Measurements from ENCODE around the gene GLIS1.

The GLIS1 gene

DNA sequence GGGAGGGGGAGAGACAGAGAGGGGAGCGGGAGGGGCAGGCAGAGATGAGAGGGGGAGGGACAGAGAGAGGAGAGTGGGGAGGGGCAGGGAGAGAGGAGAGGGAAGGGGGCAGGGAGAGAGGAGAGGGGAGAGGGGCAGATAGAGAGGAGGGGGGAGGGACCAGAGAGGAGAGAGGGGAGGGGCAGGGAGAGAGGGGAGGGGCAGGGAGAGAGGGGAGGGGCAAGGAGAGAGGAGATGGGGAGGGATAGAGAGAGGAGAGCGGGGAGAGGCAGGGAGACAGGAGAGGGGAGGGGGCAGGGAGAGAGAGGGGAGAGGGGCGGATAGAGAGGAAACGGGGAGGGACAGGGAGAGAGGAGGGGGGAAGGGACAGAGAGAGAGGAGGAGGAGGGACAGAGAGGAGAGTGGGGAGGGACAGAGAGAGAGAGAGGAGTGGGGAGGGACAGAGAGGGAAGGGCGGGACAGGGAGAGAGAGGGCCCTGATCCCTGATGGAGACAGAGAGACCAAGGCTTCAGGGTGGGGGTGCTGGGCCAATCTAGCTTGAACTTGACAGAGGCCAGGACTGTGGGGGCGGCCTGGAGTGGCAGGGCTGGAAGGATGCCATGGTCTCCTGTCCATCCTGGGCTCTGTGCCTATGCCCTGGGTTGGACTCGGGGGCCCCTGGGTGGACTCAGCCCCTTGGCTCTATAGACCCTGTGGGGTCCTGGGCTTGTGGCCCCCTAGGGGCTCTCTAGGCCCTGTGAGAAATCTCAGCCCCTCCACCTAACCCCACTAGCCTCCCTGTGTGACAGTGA lies 236.1 kb downstream of the GLIS1 start:
- in situ Hi-C loops (cut with MboI; ENCODE audit: low sequenced_read_pairs), result no loop called here

DNA sequence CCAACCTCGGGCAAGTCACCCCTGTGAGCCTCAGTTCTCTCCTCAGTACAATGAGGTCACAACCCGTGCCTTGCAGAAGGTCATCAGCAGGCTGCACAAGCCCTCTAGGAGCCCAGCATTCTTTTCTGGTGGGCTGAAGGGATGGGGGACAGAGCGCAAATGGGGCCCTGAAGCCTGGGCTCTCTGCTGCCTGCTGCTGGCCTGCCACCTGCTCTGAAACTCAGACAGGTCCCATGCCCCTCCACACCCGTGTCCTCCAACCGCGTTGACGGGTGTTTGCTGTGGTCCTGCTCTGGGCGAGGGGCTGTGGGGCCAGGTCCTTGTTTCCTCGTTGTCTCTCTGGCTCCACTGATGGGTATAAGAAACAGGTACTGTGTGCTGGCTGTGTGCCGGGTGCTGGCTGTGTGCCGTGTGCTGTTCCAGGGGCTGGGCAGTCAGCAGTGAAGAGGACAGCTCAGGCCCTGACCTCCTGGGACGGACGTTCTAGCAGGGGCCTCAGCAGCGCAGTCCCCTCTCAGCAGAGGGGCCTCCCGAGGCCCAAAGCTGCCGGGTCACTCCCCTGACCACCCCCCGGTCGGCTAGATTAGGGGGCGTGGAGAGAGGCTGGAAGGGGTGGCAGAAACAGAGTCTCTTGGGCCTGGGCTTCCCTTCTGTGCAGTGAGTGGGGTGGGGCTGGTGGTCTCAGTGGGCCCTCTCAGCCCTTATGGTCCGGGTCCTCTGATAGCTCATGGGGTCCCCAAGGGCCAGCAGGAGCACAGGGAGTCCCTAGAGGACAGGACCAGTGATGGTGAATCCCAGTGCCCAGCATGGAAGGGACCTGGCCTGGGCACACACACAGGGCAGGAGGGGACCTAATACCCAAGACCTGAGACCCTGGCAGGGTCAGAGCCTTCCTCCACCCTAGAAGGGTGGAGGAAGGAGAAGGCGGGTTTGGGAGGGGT lies 237.6 kb downstream of the GLIS1 start:
- in situ Hi-C loops (cut with MboI; ENCODE audit: low sequenced_read_pairs), result no loop called here

DNA sequence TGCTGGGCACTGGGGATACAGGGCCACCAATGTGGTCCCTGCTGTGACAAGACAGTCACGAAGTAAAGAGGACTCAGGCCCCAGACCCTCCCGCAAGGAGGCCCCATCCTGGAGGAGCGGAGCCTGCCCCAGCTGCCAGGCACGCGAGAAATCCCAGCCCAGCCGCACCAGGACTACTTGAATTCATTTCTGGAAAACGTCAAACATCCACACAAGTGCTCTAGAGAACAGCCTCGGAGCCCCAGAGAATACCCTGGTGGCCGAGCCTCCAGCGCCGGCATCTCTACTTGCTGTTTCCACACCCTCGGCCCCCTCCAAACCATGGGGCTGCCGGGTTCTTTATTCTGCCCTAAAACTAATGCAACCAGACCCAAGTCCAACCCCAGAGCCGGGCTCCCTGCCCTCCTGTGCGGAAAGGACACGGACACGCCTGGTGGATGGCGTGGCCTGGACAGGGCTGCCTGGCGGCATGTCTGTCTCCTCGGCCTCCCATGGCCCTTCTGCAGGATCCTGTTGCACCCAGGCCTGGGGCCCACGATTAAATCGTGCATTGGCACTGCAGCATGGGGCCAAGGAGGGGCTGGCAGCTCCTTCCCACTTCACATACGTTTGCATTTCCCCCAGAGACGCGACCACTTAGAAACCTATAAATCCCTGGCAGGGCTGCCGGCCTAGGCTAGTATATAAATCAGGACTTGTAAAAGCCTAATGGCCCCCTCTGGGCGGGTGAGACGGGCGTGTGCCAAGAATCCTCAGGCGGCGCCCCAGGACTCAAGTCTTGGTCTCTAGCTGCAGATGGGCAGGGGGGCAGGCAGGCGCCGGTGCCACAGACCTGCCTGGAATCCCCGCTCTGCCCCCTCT lies 238.5 kb downstream of the GLIS1 start:
- in situ Hi-C loops (cut with MboI; ENCODE audit: low sequenced_read_pairs), result no loop called here

DNA sequence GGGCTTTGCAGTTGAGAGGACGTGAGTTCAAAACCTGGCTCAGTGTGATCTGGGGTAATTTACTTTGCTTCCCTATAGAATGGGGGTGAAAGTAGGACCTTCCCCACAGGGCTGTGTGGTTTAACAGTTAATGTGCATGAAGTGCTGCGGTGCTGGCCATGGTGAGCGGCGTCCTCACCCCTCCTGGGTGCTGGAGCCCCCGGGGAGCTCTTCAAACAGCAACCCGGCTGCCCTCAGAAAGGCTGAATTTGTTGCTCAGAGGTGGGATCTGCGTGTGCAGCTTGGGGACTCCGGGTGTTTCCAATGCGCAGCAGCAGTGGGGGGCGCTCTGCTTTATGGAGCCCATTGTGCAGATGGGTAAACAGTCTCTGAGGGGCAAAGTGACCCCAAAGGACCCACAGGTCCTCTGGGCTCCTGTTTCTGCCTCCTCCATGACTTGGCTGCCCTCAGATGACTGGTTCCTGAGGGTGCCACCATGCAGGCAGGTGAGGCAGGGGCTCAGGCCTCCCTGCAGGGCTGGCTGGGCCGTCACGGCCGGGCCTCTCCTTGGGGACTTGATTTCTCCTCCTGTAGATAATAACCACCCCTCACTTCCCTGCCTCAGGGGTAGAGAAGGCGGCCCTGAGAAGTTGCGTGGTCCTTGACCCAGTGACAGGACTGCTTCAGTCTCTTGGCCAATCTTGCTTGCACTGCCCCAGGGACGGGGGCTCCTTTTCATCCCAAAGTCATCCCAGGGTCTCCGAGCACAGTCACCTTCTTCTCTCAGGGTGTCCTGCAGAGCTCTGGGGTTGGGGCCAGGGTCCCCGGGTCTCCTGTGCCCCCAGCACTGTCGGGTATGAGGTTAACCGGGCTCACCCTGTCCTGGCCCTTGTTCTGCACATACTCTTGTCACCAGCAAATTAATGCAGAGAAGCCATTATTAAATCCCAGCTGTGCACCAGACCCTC lies 239.4 kb downstream of the GLIS1 start:
- in situ Hi-C loops (cut with MboI; ENCODE audit: low sequenced_read_pairs), result no loop called here

DNA sequence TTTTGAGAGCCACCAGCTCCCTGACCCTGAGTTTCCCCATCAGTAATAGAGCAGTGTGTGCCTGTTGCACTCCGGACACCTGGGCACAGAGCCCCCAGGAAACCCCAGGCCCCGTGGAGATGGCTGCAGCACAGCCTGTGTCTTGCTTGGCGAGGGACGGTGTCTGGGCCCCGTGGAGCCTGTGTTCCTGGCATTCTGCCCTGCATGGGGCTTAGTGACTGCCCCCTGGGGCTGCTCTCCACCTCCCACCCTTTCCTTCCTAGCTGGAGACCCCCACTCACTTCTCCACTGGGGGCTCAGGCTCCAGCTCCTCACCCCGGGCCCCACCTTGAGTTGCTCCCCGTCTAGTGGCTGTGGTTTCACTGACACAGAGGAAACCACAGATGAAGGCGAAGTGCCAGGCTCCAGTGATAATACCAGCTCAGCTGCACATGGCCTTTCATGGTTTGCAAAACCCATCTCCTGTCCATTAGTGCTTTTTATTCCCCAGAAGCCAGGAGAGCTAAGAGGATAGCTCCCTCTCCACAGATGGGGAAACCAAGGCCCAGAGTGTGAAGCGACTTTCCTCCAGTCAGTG lies 240.3 kb downstream of the GLIS1 start:
- in situ Hi-C loops (cut with MboI; ENCODE audit: low sequenced_read_pairs), result no loop called here

DNA sequence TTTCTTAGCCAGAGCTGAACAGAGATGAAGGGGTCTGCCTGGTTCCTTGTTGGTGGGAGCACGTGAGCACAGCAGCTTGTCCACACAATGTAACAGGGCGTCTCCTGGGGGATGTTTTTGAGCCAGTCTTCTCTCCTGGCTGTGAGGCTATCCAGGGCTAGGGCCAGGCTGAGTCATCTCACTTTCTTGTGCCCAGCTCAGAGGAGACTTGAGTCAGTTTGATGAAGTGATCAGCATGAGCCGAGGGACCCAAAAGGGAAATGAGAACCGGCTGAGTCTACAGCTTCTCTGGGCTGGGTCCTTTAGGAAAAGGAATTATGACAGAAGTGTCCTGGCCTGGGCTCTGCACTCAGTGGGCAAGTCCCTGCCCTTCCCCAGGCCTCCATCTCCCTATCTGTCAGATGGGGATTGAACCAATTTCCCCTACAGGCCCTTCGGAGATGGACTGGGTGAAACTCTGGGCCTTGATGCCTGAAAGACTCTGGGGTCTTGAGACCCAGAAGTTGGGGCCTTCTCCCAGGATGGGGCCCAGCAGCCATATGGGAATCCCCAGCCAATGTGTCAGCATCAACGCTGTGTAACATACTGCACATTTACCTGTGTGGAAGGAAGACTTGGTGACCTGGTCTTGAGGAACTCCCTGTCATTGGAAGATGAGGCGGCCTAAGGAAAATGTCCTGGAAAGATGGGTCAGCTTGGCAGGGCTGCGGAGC lies 243.2 kb downstream of the GLIS1 start:
- in situ Hi-C loops (cut with MboI; ENCODE audit: low sequenced_read_pairs), result no loop called here

DNA sequence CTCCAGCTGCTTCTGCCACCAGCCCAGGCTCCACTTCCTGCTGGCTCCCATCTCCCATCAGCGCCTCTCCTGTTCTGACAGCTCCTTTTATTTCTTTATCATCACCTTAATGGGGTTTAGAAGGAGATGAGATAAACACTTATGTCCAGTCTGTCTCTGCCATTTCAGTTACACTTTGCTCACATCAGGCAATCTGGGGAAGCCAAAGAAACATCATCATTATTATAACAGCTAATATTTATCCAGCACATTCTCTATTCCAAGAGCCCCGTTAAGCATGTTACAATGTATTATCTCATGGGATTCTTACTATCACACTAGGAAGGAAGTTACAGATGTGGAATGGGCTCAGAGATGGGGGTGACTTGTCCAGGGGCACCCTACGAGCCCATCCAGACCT lies 248.6 kb downstream of the GLIS1 start:
- in situ Hi-C loops (cut with MboI; ENCODE audit: low sequenced_read_pairs), result no loop called here

DNA sequence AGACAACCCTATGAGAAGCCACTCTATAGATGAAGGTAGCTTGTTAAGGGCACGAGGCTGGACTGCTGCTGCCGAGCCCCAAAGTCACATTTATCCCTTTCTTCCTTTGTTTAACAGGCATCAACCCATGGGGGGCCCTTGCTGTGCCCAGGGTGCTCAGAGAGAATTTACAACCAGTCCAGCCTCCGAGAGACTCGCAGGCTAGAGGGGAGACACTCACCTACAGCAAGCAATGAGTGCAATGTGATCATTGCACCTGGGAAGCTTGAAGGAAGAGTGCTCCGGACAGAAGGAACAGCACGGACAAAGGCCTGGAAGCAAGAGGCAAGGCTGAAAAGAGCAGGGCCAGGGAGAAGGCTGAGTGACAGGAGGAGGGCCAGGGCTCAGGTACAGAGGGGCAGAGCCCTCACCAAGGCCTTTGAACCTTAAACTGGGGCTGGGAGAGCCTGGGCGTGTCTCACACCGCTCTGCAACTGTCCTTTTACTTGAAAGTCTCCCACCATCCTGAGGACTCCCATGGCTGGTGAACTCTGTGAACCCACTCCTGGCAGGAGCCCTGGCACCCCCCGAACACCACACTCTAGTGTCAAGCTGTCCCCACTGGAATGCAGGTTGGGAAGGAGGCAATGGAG lies 252.5 kb downstream of the GLIS1 start:
- in situ Hi-C loops (cut with MboI; ENCODE audit: low sequenced_read_pairs), result no loop called here

DNA sequence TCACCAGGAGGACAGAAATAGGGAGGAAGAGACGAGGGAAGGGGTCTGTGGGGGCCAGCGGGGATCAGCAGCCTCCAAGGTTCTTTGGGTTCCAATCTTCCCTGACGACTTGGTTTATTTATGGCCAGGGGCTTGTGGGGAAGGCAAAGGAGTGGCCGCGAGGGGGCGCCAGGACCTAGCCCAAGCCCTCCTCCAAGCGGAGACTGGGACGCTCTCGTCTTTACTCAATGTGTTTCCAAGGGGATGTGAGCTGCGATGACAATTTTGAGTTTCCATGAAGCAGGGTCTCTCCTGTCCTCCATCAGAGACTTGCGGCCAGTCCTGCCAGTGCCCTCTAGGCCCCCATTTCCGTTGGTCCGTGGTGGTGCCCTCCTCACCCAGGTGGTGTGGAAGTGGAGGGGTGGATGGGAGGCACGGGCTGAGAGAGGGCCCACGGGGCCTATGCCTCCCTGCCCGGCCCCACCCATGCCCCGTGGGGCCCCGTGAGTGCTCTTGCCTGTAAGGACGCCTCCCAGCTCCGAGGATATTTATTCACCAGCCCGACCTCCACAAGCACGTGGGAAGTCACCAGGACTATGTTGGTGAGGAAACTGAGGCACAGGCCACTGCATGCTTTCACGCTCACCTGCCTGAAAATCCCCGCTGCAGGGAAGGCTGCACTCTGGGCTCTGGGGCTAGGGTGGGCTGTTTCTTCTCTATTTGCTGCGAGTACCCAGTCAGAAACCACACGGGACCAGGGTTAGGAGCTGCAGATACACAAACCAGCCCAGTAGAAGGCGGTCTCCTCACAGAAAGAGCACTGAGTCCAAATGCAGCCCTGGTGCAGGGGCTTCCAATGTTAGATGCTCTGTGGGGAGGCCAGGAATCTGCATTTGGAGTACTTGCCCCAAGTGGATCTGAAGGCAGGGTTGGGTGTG lies 253.2 kb downstream of the GLIS1 start:
- in situ Hi-C loops (cut with MboI; ENCODE audit: low sequenced_read_pairs), result no loop called here

DNA sequence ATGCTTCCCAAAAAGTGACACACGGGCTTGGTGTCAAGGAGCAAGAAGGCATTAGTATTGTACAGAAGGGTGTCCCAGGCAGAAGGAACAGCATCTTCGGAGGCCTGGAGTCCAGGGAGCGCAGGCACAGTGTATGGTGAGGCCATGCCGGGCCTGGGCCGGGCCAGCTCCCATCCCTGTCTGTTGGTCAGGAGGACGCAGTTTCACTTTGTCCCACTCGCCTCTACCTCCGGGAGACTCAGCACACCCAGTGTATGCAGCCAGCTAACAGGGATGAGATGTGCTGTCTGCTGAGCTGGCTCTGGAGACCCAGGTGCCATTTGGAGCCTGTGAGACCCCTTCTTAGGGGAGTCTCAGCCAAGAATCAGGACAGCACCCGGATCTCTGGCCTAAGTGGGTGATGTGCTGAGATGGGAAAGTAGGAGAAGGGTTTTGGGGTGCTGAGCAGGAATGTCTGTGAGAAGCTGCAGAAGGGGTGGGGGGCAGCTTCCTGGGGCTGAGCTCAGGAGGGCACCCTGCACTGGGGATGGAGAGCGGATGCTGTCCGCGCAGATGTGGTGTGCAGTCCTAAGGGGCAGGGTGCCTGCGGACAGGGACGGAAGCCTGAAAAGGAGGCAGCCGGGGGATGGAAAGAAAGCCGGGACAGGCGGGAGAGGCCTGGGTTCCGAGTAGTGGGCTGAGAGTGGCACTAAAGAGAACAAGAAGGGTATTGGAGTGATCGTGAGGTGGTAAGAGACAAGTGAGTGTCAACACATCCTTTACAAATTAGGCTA lies 254.1 kb downstream of the GLIS1 start:
- in situ Hi-C loops (cut with MboI; ENCODE audit: low sequenced_read_pairs), result no loop called here

DNA sequence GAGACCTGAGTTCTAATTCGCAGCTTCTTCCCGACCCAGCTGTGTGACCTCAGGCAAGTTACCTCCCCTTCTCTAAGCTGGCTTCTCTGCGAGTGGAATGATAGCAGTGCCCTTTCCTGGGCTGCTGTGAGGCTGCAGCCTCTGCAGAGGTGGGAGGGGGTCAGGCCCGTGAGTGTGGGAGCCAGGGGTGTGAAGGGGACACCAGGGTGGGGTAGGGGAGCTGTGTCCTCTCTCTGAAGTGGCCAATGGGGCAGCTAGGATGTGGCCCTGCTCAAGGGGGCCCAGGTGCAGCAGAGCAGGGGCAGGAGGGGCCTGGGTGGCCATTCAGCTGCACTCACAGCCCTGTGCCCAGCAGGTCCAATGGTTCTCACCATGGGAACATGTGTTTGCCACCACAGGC lies 255.3 kb downstream of the GLIS1 start:
- in situ Hi-C loops (cut with MboI; ENCODE audit: low sequenced_read_pairs), result no loop called here

DNA sequence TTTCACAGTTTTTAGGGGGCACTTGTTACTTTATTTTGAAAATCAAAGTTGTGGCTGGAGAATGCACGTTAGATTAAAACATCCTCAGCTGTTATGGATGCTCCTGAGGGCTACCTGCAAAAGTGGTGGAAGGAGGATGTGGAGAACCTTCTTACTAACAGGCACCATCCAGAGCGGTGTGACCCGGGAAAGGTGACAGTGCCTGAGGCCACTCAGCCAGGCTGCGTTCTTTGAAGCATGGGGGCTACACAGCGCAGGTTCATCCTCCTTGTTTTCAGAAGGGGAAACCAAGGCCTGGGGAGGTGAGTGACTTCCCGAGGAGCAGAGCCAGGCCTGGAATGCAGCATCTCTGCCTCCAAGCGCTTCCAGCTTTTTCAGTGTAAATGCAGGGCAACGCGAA lies 255.8 kb downstream of the GLIS1 start:
- in situ Hi-C loops (cut with MboI; ENCODE audit: low sequenced_read_pairs), result no loop called here

DNA sequence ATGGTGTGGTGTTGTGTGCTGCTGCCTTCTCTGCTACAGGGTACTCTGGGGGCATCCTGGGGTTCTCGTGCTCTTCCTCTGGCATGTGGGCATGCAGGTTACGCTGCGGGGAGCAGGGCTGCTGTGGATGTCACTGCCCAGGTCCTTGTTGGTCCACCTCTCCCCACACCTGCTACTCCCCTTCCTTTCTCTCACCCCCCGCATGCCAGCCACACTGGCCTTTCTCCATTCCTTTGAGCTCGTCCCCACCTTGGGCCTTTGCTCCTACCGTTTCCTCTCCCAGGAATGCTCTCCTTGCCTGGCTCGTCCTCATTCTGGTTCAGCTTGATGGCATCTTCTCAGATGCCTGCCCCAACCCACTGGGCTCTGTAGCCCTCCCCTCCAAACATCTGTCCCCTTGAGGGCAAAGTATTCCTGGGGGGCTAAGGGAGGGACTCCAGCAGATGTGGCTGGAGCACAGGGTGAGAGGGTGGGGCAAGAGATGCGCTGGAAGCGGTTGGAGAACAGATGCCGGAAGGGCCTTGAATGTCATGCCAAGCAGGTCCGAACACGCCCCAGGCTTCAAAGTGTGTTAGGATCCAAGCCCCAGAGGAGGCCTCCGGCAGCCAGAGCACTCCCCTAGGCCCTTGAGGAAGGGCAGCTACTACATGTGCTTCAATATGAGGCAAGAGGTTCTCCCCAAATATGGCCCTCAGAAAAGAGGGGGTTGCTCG lies 256.4 kb downstream of the GLIS1 start:
- in situ Hi-C loops (cut with MboI; ENCODE audit: low sequenced_read_pairs), result no loop called here

DNA sequence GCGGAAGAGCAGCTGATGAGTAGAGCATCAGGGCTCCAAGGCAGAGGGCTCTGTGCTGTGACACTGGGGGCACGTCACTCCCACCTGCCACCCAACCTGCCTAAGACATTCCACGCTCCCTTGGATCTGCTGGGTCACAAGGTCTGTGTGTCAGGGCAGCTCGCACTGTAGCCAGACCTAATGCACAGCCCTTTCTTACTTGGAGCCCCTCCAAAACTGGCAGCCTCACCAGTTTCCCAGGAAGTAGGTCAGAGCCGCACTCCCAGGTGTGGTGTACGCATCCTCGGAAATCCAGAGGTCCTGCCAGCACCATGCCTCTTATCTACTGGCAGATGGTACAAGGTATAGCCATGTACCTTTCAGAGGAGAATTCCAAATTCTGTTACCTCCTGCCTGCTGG lies 257.5 kb downstream of the GLIS1 start:
- in situ Hi-C loops (cut with MboI; ENCODE audit: low sequenced_read_pairs), result no loop called here

DNA sequence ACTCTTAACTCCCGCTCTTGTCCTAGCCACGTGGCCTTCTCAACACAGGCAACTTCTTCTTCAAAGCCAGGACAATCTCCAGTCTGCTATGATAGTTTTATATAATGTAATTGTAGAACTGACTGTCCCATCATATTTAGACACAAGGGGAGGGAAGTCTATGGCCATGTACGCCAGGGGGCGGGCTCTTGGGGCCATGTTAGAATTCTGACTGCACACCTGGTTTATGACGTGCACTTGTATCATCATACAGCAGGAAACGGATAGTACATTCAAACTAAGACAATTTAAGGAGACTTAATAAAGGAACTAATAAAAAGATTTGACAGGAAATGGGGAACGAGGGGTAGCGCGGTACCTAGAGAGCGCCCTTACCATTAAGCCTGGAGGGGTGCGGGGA lies 258.3 kb downstream of the GLIS1 start:
- in situ Hi-C loops (cut with MboI; ENCODE audit: low sequenced_read_pairs), result no loop called here

DNA sequence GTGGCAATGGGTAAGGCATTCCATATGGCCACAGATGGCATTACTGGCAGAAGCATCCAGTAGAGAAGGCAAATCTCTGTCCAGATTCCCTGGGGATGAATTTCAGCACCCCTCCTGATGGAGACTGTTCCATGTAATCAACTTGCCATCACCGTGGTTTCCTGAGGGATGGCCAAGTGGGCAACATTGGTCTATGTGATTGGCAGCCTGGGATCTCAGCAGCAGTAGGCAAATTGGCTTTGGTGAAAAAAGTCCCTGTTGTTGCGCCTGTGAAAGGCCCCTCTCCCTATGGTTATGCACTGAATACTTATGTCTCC lies 260.5 kb downstream of the GLIS1 start:
- in situ Hi-C loops (cut with MboI; ENCODE audit: low sequenced_read_pairs), result no loop called here
